Immature natural killer cell (primary cell): ENCODE data around the gene INSRR. TPM values are rescaled to one million over a fixed set of nuclear protein-coding genes. Genes with fewer than 3 reads are reported as not detected.

Experiments used
- DNase-seq, 3 donors: peaks; one replicate each; pipeline ENCODE4 v3.0.0; 2022; ENCODE audit warnings: mixed read lengths in 1 of 3
- H3K27ac Mint-ChIP-seq, 6 donors: one replicate each; pipeline ENCODE4 v1.8.0; 2020; ENCODE audit warnings: mixed read lengths in 6 of 6, mild to moderate bottlenecking in 5 of 6, inconsistent platforms in 4 of 6, moderate library complexity in 3 of 6
- H3K27me3 Mint-ChIP-seq, 3 donors: one replicate each; pipeline ENCODE4 v1.8.0; 2020 to 2021; ENCODE audit warnings: low read depth in 3 of 3, mild to moderate bottlenecking in 3 of 3, mixed read lengths in 3 of 3, moderate library complexity in 3 of 3, inconsistent platforms in 1 of 3
- H3K36me3 Mint-ChIP-seq, 3 donors: one replicate each; pipeline ENCODE4 v1.8.0; 2020; ENCODE audit warnings: mixed read lengths in 3 of 3, inconsistent platforms in 2 of 3, mild to moderate bottlenecking in 2 of 3
- H3K4me1 Mint-ChIP-seq, 2 donors: one replicate each; pipeline ENCODE4 v1.8.0; 2020; ENCODE audit warnings: inconsistent platforms in 2 of 2, mild to moderate bottlenecking in 2 of 2, mixed read lengths in 2 of 2, moderate library complexity in 1 of 2
- H3K4me3 Mint-ChIP-seq, 5 donors: one replicate each; pipeline ENCODE4 v1.8.0; 2020; ENCODE audit warnings: mild to moderate bottlenecking in 5 of 5, mixed read lengths in 5 of 5, inconsistent platforms in 3 of 5, moderate library complexity in 3 of 5
- H3K9me3 Mint-ChIP-seq, 6 donors: one replicate each; pipeline ENCODE4 v1.8.0; 2020; ENCODE audit warnings: mild to moderate bottlenecking in 6 of 6, mixed read lengths in 6 of 6, inconsistent platforms in 4 of 6, moderate library complexity in 3 of 6
- polyA plus RNA-seq, 3 donors: library from polyadenylated mRNA; unstranded; fragments of 300-500 nt; fragmentation: Illumina TruSeq; gene quantifications; one replicate each; pipeline ENCODE4 v1.2.3, GENCODE V29; 2021

INSRR gene
- polyA plus RNA-seq, 3 donors from 2014 or later: not detected

DNA sequence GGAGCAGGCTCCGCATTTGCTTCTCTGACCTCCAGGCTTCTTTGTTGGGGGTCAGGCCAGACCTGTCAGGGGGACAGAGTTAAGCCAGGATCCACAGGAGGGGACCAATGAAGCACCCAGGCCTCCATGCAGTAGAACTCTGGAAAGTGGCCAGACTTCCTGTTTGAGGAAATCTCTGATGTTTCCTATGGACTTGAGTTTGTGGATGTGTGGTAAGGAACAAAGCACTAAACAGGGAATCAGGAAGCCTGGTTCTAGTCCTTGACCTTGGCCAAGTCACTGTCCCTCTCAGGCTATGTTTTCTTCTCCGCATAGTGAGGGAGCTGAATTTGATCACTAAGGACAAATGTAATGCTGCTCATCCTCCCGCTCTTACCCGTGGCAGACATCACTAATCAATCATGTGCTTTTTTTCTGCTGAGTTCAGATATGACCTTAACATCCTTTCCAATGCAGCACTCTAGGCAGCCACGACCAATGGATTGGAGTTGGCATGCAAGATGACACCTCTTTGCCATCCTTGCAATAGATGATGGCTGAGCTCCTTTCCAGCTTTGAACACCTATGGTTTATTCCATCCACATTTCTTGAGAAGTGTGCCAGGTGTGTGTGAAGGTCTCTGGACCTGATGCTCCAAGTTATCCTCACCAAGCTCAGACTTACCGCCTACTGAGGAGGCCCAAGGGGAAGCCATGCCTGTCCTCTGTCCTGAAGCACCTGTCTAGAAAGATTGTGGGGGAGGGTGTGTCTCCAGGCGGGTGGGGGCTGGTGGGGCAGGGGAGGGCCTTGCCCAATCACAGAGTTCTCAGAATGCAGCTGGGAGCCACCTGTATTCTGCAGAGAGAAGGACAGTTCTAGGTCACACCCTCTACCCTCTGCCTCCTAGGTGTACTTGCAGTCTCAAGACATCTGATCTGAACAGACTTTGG lies 52.1 kb downstream of the INSRR start:
- peaks cover 73 to 89% of the 10 kb centered on the region in 2 donors for H3K4me1 Mint-ChIP-seq
- peaks cover 17 to 46% (median 20%) of the 10 kb centered on the region in 3 donors for H3K36me3 Mint-ChIP-seq
- peak overlapping the region in 4 of 5 donors; percentile 48 to 78 (median 78) for H3K4me3 Mint-ChIP-seq
- H3K27me3 Mint-ChIP-seq: peaks cover 18 to 43% (median 41%) of the 10 kb centered on the region in 3 donors
- peak overlapping the region; percentile 85 to 98 (median 90) for H3K27ac Mint-ChIP-seq
- H3K9me3 Mint-ChIP-seq: no peaks in the 10 kb centered on the region
- DNase-seq: peak in 2 of 3 donors; percentile 16 to 19

DNA sequence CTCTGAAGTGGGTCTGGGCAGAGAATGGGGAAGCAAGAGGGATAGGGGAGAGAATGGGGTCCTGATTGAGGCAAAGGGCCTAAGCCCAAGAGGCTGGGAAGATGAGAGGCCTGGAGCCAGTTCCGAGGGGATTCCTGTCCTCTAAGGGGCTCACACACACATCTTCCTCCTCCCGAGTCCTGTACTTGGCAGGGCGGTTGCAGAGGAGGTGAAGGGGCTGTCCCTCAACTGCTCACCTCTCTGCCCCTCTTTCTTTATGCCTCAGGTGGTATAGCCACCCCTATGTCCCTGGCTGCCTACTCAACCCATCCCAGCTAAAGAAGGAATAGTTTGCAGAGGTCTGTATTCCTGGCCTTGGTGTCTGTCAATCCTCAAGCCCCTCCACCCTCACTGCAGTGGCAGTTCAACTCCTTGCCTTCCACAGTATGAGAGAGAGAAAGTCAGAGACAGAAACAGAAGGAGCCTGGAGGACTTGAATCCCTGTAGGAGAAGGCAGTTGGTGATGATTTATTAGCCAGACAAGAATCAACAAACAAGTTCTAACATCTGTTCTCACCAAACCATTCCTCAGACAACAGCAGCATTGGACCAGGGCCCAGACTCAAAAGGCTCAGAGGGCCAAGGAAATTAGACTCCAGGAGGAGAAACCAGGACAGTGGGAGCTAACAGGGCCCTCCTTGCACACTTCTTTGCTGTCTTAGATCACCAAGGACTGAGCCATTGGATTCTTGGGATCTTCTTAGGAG lies 53.0 kb downstream of the INSRR start:
- H3K27me3 Mint-ChIP-seq: peaks cover 13 to 37% (median 36%) of the 10 kb centered on the region in 3 donors
- H3K9me3 Mint-ChIP-seq: no peaks in the 10 kb centered on the region
- H3K4me3 Mint-ChIP-seq: no peak overlapping the region
- peak in 1 of 3 donors; percentile 9 for DNase-seq
- peak overlapping the region; percentile 58 to 98 (median 90) for H3K27ac Mint-ChIP-seq
- H3K36me3 Mint-ChIP-seq: peaks cover 9 to 37% (median 11%) of the 10 kb centered on the region in 3 donors
- peaks cover 73 to 89% of the 10 kb centered on the region in 2 donors for H3K4me1 Mint-ChIP-seq

DNA sequence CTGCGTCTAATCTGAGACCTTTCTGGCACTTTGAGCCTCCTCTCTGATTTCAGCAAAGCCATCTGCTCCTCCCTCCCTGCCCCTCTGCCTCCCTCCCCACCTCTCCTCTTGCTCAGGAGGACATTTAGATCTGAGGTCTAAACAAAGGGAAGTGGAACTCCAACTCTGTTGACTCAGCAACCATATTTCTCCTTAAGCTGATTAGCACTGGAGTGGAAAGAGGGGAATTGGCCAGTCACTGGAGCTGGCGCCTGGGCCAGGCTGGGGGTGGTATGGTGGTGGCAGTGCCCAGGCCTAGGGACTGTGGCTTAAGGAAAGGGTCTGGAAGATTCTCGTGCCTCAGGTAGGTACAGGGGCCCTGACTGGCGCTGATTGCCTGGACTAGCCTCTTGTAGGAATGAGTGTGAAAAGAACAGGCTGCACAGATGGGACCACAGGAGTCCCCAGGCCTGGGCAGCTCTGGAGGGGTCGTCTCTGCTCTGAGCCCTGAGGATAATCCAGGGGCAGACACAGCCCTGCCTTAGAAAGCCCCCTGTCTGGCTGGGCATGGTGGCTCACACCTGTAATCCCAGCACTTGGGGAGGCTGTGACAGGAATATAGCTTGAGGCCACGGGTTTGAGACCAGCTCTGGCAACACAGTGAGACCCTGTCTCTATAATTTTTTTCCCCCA lies 54.2 kb downstream of the INSRR start:
- Mint-ChIP-seq H3K36me3 (peaks cover 8 to 40% (median 14%) of the 10 kb centered on the region in 3 donors), H3K27ac (peak overlapping the region; percentile 69 to 92 (median 84)), H3K27me3 (peaks cover 16 to 35% (median 31%) of the 10 kb centered on the region in 3 donors), H3K4me3 (peak overlapping the region in 1 of 5 donors; percentile 30), H3K9me3 (no peaks in the 10 kb centered on the region), H3K4me1 (peaks cover 67 to 82% of the 10 kb centered on the region in 2 donors)
- peak in 2 of 3 donors; percentile 15 to 18 for DNase-seq

DNA sequence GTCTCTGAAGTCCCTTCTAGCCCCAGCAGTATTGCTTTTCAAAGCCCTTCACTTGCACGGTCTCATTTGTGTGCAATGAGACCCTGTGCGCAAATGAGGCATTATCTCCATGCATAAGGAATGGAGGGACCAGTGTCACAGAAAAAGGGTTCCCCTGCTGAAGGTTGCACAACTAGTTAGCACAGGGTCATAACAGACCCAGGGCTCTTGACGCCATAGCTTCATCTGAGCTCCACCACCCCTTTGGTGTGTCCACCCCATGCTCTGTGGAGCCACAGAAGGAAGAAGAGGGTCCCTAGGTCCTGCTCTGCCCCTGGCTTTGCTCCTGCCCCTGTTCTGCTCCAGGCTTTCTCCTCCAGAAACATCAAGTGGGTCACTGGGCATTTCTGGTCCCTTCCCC lies 54.9 kb downstream of the INSRR start:
- Mint-ChIP-seq H3K36me3 (peaks cover 6 to 35% (median 14%) of the 10 kb centered on the region in 3 donors), H3K9me3 (no peaks in the 10 kb centered on the region), H3K4me1 (peaks cover 62 to 75% of the 10 kb centered on the region in 2 donors), H3K4me3 (peak overlapping the region in 1 of 5 donors; percentile 30), H3K27me3 (peaks cover 14 to 32% (median 24%) of the 10 kb centered on the region in 3 donors), H3K27ac (peak overlapping the region; percentile 69 to 92 (median 84))
- peak in 2 of 3 donors; percentile 11 to 13 for DNase-seq

DNA sequence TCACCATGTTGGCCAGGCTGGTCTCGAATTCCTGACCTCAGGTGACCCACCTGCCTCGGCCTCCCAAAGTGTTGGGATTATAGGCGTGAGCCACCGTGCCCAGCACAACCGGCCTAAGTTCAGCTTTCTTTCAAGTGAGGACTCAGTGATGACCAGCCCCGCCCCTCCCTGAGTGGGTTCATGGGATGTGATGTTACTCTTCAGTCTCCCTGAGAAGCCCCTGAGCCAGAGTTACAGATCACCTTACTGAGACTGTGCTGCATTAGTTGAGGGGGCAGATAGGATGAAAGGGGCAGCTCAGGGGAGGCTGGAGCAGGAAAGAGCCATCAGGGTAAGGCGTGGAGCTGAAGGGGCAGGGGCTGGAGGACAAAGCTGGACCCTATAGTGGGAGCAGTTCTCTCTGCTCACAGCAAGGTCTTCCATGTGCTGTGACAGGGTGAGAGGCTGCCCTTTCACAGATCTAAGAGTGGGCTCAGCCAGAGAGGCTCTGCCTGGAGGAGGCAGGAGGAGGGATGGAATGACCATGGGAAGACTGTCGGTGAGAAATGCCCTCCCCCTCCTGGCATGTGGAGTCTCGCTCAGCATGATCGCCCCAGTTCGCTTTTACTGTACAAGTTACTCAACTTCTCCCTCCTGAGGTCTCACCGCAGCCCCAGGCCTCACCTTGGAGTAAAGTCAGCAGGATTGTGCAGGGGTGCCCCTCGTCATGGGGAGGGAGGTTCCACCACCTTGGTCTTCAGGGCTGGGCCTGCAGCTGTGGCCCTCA lies 55.6 kb downstream of the INSRR start:
- H3K27me3 Mint-ChIP-seq: peaks cover 9 to 26% (median 18%) of the 10 kb centered on the region in 3 donors
- no peaks in the 10 kb centered on the region for H3K9me3 Mint-ChIP-seq
- H3K36me3 Mint-ChIP-seq: peaks cover 5 to 31% (median 14%) of the 10 kb centered on the region in 3 donors
- H3K4me1 Mint-ChIP-seq: peaks cover 54 to 68% of the 10 kb centered on the region in 2 donors
- DNase-seq: peak in 2 of 3 donors; percentile 11 to 14
- peak overlapping the region; percentile 69 to 91 (median 83) for H3K27ac Mint-ChIP-seq
- H3K4me3 Mint-ChIP-seq: no peak overlapping the region

DNA sequence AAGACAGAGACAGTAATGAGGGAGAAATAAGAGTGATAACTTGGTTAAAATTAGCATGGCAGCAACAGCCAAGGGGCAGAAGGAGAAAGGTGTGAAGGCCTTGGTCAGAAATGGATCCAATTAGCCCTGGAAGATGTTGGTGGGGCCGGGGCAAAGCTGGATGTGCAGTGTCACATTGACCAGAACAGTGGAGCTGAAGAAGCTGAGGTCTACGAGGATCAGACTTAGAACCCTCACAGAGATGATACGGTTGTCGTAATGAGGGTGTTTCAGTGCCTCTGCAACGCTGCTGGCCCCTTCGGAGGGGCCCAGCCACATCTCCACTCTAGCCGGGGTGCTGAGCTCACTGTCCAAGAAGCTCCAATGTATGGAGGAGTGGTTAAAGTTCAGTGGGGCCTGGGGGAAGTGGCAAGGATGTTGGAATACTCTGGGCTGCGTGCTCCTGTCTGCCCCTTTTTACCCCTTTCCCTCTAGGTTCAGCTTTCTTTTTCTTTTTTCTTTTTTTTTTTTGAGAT lies 56.4 kb downstream of the INSRR start:
- H3K36me3 Mint-ChIP-seq: peaks cover 5 to 29% (median 8%) of the 10 kb centered on the region in 3 donors
- peaks cover 9 to 20% (median 11%) of the 10 kb centered on the region in 3 donors for H3K27me3 Mint-ChIP-seq
- peaks cover 46 to 60% of the 10 kb centered on the region in 2 donors for H3K4me1 Mint-ChIP-seq
- no peaks in the 10 kb centered on the region for H3K9me3 Mint-ChIP-seq
- no peak overlapping the region for H3K4me3 Mint-ChIP-seq
- DNase-seq: no peak
- H3K27ac Mint-ChIP-seq: peak overlapping the region; percentile 36 to 91 (median 76)

DNA sequence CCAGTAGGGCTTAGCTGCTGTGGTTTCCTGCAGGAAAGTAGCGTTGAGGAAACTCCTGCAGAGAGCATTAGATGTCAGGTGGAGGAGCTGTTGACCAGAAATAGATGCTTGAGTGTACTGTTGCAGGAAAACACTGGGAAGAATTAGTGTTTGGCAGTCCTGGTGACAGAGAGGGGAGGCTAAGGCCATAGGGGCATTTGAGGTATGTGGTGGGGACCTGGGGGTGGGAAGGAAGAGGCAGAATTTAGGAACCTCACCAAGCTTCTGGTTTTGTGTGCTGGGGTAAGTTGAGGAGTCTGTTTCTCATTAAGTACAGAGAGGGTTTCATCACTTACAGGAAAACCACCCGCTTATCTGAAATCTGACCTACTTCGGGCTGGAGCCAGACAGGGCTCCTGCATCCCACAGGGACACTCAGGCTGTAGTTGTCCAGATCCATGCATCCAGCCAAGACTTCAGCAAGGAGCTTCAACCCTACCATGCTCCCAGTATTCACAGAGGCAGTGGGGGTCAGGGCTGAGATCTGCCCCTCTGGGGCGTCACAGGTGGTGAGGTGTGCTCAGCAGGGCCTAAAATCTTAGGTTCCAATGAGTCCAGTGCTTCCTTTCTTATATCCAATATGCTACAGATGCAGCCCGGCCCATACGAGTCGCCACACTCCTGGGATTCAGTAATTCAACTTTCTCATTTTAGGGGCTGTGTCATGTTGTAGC lies 57.4 kb downstream of the INSRR start:
- Mint-ChIP-seq H3K4me3 (peak overlapping the region in 3 of 5 donors; percentile 8 to 44 (median 34)), H3K27me3 (peaks cover 7 to 17% (median 11%) of the 10 kb centered on the region in 3 donors), H3K9me3 (no peaks in the 10 kb centered on the region), H3K4me1 (peaks cover 37 to 51% of the 10 kb centered on the region in 2 donors), H3K36me3 (peaks cover 6 to 27% (median 8%) of the 10 kb centered on the region in 3 donors), H3K27ac (peak overlapping the region; percentile 58 to 91 (median 76))
- peak in 2 of 3 donors; percentile 10 to 27 for DNase-seq

DNA sequence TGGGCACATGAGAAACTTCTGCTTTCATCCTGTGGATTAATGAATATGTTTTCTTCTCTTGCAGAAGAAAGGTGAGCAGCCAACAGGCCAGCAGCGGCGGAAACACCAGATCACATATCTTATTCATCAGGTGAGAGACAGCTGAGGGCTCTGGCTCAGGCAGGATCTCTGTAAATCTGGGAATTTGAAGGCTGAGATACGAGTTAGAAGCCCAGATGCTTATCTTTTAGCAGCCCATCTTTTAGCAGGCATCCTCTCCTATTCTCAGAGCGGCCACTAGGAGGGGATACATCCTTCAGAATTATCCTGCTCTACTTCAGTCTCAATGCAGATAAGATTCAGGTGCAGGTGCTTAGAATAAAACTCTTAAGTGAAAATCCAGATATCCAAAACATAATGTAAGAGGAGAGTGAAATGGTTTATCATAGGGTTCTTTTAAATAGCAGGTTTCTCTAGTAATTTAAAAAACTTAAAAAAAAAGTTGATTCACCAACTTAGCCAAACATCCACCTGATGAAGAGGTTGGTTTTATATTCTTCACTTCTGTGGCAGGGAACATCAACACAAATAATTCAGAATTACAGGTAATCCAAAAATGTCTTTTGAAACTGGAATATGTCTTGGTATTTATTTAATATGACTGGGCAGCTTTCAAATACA lies 61.6 kb downstream of the INSRR start:
- Mint-ChIP-seq H3K4me1 (peaks cover 19 to 20% of the 10 kb centered on the region in 2 donors), H3K9me3 (no peaks in the 10 kb centered on the region), H3K36me3 (peaks cover 14 to 46% (median 24%) of the 10 kb centered on the region in 3 donors), H3K27ac (peak overlapping the region in 3 of 6 donors; percentile 3 to 51 (median 28)), H3K27me3 (peaks cover 4 to 7% (median 5%) of the 10 kb centered on the region in 3 donors), H3K4me3 (no peak overlapping the region)
- DNase-seq: peak; percentile 61 to 67 (median 63)

DNA sequence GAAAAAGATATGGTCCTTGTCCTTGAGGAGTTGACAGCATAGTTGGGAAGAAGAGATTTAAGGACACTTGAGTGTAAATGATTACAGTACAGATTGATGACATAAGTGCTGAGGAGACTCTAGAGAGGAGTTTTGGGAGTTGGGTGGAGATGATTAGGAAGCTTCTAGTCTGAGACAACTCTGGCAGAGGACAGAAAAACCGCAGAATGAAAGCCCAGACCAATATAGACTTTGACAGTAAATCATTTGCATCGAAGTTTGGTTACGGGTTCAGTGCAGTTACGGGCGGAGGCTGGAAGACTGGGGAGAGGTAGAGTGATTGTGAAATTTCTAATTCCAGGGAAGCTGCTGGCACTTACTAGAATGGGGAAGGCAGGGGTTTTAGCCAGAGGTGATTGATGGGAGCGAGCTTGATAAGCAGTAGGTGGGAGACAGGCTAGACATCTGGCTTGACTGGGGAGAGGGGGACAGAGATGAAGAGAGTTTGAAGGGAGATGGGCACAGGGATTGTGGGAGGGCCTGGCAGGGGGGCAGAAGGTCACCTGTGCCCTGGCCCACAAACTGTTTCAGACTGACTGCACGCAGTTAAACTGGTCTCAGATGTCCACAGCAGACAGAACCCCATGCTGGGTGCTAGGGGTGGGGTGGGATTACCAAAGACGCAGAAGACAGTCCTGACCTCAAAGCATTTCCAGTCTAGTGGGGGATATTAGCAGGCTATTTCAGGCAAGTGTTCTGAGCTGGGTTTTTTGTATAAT lies 62.4 kb downstream of the INSRR start:
- Mint-ChIP-seq H3K36me3 (peaks cover 17 to 49% (median 31%) of the 10 kb centered on the region in 3 donors), H3K27ac (peak overlapping the region in 2 of 6 donors; percentile 43 to 49), H3K4me1 (peaks cover 11 to 12% of the 10 kb centered on the region in 2 donors), H3K9me3 (no peaks in the 10 kb centered on the region), H3K27me3 (peaks cover under 1 to 4% (median 3%) of the 10 kb centered on the region in 3 donors), H3K4me3 (no peak overlapping the region)
- no peak for DNase-seq

DNA sequence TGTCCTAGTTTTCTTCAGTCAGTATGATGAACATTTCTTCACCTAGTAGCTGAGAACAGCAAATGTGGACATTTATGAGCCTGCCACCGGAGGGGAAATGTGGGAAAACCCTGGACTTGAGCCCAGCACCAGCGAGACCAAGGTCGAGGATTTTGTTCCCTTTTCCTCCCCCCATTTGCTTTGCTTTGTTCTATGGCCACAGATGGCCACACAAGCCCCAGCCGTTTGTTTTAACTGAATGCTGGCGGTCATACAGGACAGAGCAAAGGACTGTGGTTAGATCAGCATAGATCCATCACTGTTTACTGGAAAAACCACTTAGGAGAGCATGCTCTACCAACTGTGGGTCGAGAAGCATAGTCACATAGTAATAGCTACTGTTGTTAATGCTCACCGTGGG lies 63.1 kb downstream of the INSRR start:
- Mint-ChIP-seq H3K9me3 (no peaks in the 10 kb centered on the region), H3K36me3 (peaks cover 18 to 55% (median 32%) of the 10 kb centered on the region in 3 donors), H3K4me1 (peaks cover 4 to 5% of the 10 kb centered on the region in 2 donors), H3K4me3 (no peak overlapping the region), H3K27me3 (peaks cover 0 to 4% (median 3%) of the 10 kb centered on the region in 3 donors), H3K27ac (peak overlapping the region in 1 of 6 donors; percentile 79)
- DNase-seq: no peak

DNA sequence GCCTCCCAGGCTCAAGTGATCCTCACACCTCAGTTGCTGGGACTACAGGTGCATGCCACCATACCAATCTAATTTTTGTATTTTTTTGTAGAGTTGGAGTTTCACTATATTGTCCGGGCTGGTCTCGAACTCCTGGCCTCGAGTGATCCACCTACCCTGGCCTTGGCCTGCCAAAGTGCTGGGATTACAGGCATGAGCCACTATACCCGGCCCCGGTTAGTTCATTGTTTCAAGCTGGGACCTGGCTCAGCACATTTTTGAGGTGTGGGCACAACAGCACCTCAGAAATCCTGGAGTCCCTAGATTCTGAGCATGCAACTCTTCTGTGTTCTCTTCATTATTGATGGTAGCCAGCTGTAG lies 63.6 kb downstream of the INSRR start:
- peak overlapping the region in 1 of 6 donors; percentile 79 for H3K27ac Mint-ChIP-seq
- peaks cover 18 to 54% (median 32%) of the 10 kb centered on the region in 3 donors for H3K36me3 Mint-ChIP-seq
- H3K9me3 Mint-ChIP-seq: no peaks in the 10 kb centered on the region
- peaks cover 0 to 4% (median 3%) of the 10 kb centered on the region in 3 donors for H3K27me3 Mint-ChIP-seq
- peaks cover 0 to 2% of the 10 kb centered on the region in 2 donors for H3K4me1 Mint-ChIP-seq
- no peak overlapping the region for H3K4me3 Mint-ChIP-seq
- no peak for DNase-seq
